NCI-H1694 treated with DMSO at 0.1 percent for 48 hours (cell line): Measurements from ENCODE around the gene KISS1.
"Not testable (repeated sequence)": the region's sequence is repeated elsewhere in the genome, so short reads cannot be mapped to it uniquely, and the experiment has no call there.

Source experiments
- DNase-seq: peaks from one replicate; lab custom pipeline; 2025; lab: John Stamatoyannopoulos, UW

The KISS1 gene

GRCh38 chr1:204196068-204196795 is at the start of gene KISS1:
TSS of gene KISS1 (minus strand) at chr1:204196491. CDS start at chr1:204192876, 3,615 bp downstream.
- no peak for DNase-seq

GRCh38 chr1:204242920-204243319 is 46.6 kb upstream of the KISS1 start:
- no peak for DNase-seq

GRCh38 chr1:204241914-204242313 is 45.6 kb upstream of the KISS1 start:
- no peak for DNase-seq

- no peak for DNase-seq
These were observed 44.8 kb upstream of the KISS1 start for GRCh38 chr1:204241050-204241449.

- DNase-seq, result no peak
These were observed 43.9 kb upstream of the KISS1 start for GRCh38 chr1:204240233-204240632.

GRCh38 chr1:204239401-204239800 is 43.1 kb upstream of the KISS1 start:
- not testable (repeated sequence) for DNase-seq

- not testable (repeated sequence) for DNase-seq
These were observed 42.2 kb upstream of the KISS1 start for GRCh38 chr1:204238520-204238919.

GRCh38 chr1:204237515-204237914 is 41.2 kb upstream of the KISS1 start:
- not testable (repeated sequence) for DNase-seq

- DNase-seq, result no peak
These were observed 36.2 kb upstream of the KISS1 start for GRCh38 chr1:204232526-204232925.

- no peak for DNase-seq
These were observed 33.9 kb upstream of the KISS1 start for GRCh38 chr1:204230211-204230610.

- no peak for DNase-seq
These were observed 32.6 kb upstream of the KISS1 start for GRCh38 chr1:204228896-204229295.

- no peak for DNase-seq
These were observed 31.9 kb upstream of the KISS1 start for GRCh38 chr1:204227996-204228785.

- no peak for DNase-seq
These were observed 31.1 kb upstream of the KISS1 start for GRCh38 chr1:204227351-204227750.

- DNase-seq, result no peak
These were observed 29.8 kb upstream of the KISS1 start for GRCh38 chr1:204225841-204226735.

- DNase-seq, result no peak
These were observed 28.4 kb upstream of the KISS1 start for GRCh38 chr1:204224655-204225054.

GRCh38 chr1:204223129-204223860 is 27.0 kb upstream of the KISS1 start:
- DNase-seq, result no peak

- no peak for DNase-seq
These were observed 26.4 kb upstream of the KISS1 start for GRCh38 chr1:204222764-204223055.

GRCh38 chr1:204222006-204222763 is 25.9 kb upstream of the KISS1 start:
- no peak for DNase-seq

GRCh38 chr1:204221271-204221670 is 25.0 kb upstream of the KISS1 start:
- DNase-seq, result no peak

- no peak for DNase-seq
These were observed 23.8 kb upstream of the KISS1 start for GRCh38 chr1:204219971-204220616.

- DNase-seq, result no peak
These were observed 22.3 kb upstream of the KISS1 start for GRCh38 chr1:204218552-204218951.
